Hair follicle dermal papilla cell (primary cell): ENCODE measurements around the gene EN1. TPM values are rescaled to one million over a fixed set of nuclear protein-coding genes. Genes with fewer than 3 reads are reported as not detected.

ENCODE experiments used
- total RNA-seq: library from RNA; depleted of rRNA; stranded (reverse); fragments of >200 nt; gene quantifications from 2 replicates; pipeline ENCODE4 v1.2.3, GENCODE V29; 2012

The EN1 gene
- 22.9 and 23.7 TPM in 2 replicates for total RNA-seq

GRCh38 chr2:118846953-118847761 is at the start of gene EN1:
EN1 (minus strand) TSS chr2:118847648; CDS start chr2:118847167, 481 bp downstream.

Other genes starting within 250 kb of the EN1 start
- 0.12 TPM in 1 of 2 replicates, not detected in the other for gene MARCO, start 94.5 kb upstream of the EN1 start, total RNA-seq